Activated CD8-positive, alpha-beta T cell treated with anti-CD3 and anti-CD28 coated beads, Interleukin-2, amount 10 ng/mL, durations not matched to agents 7 days and 5 days (primary cell): ENCODE measurements around the gene LCE4A. TPM values are rescaled to one million over a fixed set of nuclear protein-coding genes. Genes with fewer than 3 reads are reported as not detected.
"Not testable (repeated sequence)": the region's sequence is repeated elsewhere in the genome, so short reads cannot be mapped to it uniquely, and the experiment has no call there.

ENCODE experiments used
- ATAC-seq: fragments of 150-1000 bp; cut with Tn5 transposase; one replicate; pipeline ENCODE4 v1.10.0; 2021; ENCODE audit warnings: moderate library complexity
- CTCF ChIA-PET: fragments of 350-600 bp; sonication (Branson Sonifier 250); formaldehyde crosslinking; loops from one replicate; lab custom pipeline; 2021; ENCODE audit warnings: antibody characterized with exemption; lab: Charles Lee
- POLR2A ChIA-PET: fragments of 350-600 bp; sonication (Branson Sonifier 250); formaldehyde crosslinking; loops from one replicate; lab custom pipeline; 2021; ENCODE audit warnings: antibody characterized with exemption; lab: Charles Lee
- DNase-seq: peaks from one replicate; pipeline ENCODE4 v3.0.0-alpha.2; 2020
- H3K27ac Mint-ChIP-seq: one replicate; pipeline ENCODE4 v1.8.0; 2021; ENCODE audit warnings: mild to moderate bottlenecking, mixed read lengths
- H3K27me3 Mint-ChIP-seq: one replicate; pipeline ENCODE4 v1.8.0; 2021; ENCODE audit warnings: low read depth, mixed read lengths
- H3K36me3 Mint-ChIP-seq: one replicate; pipeline ENCODE4 v1.8.0; 2021; ENCODE audit warnings: low read depth, mixed read lengths
- H3K4me1 Mint-ChIP-seq: one replicate; pipeline ENCODE4 v1.8.0; 2021; ENCODE audit warnings: low read depth, mixed read lengths
- H3K4me3 Mint-ChIP-seq: one replicate; pipeline ENCODE4 v1.8.0; 2021; ENCODE audit warnings: mild to moderate bottlenecking, mixed read lengths
- H3K9me3 Mint-ChIP-seq: one replicate; pipeline ENCODE4 v1.8.0; 2022; ENCODE audit warnings: mixed read lengths; ENCODE audit not compliant: insufficient read depth
- total RNA-seq, 2 experiments: library from RNA; stranded (reverse); gene quantifications; one replicate each; pipeline ENCODE4 v1.2.3, GENCODE V29; 2021

Gene LCE4A, protein sequence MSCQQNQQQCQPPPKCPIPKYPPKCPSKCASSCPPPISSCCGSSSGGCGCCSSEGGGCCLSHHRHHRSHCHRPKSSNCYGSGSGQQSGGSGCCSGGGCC
- not detected for total RNA-seq

DNA sequence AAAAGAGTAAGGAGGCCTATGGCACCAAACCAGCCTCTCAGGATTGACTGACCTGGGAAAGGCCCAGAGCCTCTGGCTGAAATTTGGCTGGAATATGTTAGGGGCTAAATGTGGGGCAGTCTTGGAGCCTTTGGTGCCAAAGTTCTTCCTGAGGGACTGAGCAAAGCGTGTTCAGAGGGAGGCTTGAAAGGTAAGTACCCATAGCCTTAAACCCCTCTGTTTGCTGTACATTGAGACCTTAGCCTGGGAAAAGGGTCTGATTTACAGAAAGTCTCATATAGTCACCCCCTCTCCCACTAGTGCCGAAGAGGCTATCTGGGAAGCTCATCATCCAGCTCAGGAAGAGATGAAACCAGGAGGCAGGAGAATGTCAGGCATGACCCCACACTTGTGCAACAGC is at the start of gene LCE4A:
LCE4A (plus strand) TSS at position 301 of the 400 bp plus-strand sequence. CDS start 916 bp downstream, outside the sequence.
- Mint-ChIP-seq H3K27ac (no peak within 1 kb of the TSS), H3K4me3 (no peak within 1 kb of the TSS), H3K4me1 (no peaks in the 10 kb centered on the region), H3K9me3 (peaks cover 4% of the 10 kb centered on the region), H3K36me3 (no peaks in the 10 kb centered on the region), H3K27me3 (peaks cover 13% of the 10 kb centered on the region)
- DNase-seq, result no peak
- ChIA-PET POLR2A (no interaction called here), CTCF (no interaction called here)
- no peak for ATAC-seq

DNA sequence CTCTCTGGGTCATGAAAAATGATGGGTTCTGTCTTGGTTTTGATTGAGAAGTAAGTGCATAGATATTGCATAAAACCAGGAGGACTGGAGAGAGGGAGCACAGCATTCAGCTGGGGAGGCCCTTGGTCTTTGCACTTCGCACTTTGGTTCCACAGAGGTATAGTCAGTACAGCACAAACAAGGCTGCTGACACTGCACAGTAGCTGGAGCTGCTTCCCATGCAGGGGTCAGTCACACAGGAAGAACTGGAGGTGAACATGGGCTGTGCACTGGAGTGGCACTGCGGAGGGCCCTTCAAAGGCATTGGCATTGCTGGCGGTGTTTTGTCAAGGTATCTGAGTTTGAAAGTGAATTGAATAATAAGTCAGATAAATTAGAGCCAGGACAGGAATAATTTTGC is 49.3 kb upstream of the LCE4A start:
- CTCF ChIA-PET, result no interaction called here
- no peak overlapping the region for H3K27ac Mint-ChIP-seq
- no peak for ATAC-seq

DNA sequence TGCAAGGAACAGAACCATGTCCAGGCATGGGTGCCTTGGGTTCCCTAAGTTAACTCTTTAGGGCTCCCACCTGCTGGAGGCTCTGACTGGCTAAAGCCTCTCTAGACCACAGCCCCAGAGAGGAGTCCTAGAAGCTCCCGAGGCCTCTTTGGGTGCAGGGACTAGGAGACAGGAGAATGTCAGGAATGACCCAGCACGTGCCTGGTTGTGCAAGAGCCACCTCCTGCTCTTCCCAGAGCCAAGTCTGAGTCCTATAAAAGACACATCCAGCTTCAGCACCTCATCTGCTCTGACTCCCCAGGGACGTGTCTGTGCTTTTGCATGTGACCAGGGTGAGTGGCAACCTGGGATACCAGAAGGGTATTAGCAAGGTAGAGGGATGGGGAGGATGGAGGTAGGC is 44.9 kb upstream of the LCE4A start, which contains the start of gene LCE2D:
LCE2D (plus strand) TSS at position 283 of the 400 bp plus-strand sequence. CDS start 726 bp downstream, outside the sequence.
- no peak within 1 kb of the TSS for H3K4me3 Mint-ChIP-seq
- peaks cover 10% of the 10 kb centered on the region for H3K27me3 Mint-ChIP-seq
- ATAC-seq (no peak), DNase-seq (no peak)
- no peaks in the 10 kb centered on the region for H3K4me1 Mint-ChIP-seq
- ChIA-PET CTCF (interaction anchor here (3.8 kb wide), 1 partner anchor 9 kb away, joined by 16 read pairs; no protein-coding TSS in a partner anchor), POLR2A (no interaction called here)
- H3K27ac Mint-ChIP-seq, result no peak within 1 kb of the TSS
- H3K36me3 Mint-ChIP-seq, result no peaks in the 10 kb centered on the region
- H3K9me3 Mint-ChIP-seq, result no peaks in the 10 kb centered on the region

More for the DNA sequence above, 49.3 kb upstream of the LCE4A start:
- Mint-ChIP-seq H3K4me3 (no peak overlapping the region), H3K36me3 (no peaks in the 10 kb centered on the region), H3K27me3 (peaks cover 14% of the 10 kb centered on the region), H3K4me1 (peaks cover 3% of the 10 kb centered on the region), H3K9me3 (no peaks in the 10 kb centered on the region)
- POLR2A ChIA-PET, result no interaction called here
- DNase-seq, result no peak

DNA sequence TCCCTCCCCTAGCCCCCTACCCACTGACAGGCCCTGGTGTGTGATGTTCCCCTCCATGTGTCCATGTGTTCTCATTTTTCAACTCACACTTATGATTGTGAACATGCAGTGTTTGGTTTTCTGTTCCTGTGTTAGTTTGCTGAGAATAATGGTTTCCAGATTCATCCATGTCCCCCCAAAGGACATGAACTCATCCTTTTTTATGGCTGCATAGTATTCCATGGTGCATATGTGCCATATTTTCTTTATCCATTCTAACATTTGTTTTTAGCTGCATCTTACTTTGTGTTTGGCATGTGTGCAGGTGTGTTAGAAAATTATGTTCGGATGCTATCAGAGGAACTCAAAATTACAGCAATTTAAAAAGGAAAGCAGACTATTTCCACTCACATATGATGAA is 41.8 kb upstream of the LCE4A start:
- DNase-seq, H3K9me3 Mint-ChIP-seq, H3K4me1 Mint-ChIP-seq, POLR2A ChIA-PET, H3K4me3 Mint-ChIP-seq, ATAC-seq, H3K36me3 Mint-ChIP-seq, H3K27ac Mint-ChIP-seq, CTCF ChIA-PET, H3K27me3 Mint-ChIP-seq: not testable (repeated sequence)

DNA sequence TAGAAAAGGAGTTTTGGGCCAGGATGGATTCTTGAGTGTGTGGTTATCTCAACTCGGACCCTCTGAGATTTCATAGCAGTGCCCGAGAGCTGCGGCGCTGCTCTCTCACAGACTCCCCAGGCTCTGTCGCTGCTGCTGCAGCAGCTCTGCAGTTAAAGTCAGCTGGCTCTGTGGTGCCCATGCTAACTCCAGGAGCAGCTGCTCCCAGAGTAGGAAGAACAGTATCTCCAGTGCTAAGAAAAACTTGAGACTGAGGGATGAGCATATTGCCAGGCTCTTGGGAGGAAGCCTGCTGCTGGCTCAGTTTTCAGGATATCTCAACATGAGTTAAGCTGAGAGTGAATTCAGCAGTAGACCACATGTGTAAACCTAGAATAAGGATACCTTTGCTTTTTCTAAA is 40.3 kb upstream of the LCE4A start:
- Mint-ChIP-seq H3K36me3 (no peaks in the 10 kb centered on the region), H3K27ac (no peak overlapping the region), H3K9me3 (no peaks in the 10 kb centered on the region), H3K4me3 (no peak overlapping the region), H3K4me1 (no peaks in the 10 kb centered on the region), H3K27me3 (peaks cover 7% of the 10 kb centered on the region)
- POLR2A ChIA-PET, result no interaction called here
- CTCF ChIA-PET, result no interaction called here
- ATAC-seq, result no peak
- DNase-seq, result no peak

DNA sequence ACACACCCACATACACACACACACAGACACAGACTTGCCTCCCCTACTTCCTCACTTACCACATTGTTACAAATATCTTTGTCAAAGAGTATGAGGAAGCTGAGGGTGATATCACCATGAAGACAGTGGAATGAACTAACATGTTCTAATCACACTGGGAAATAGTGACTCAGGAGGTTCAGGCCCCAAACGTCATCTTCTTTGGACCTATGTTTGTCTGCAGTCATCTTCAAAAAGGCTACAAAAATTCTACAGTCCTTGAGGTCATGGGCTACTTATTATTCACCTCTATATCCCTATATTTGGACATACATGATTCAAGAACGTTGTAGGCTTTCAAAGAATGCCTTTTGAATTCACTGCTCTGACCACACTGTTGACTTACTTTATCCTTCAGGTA is 34.9 kb upstream of the LCE4A start:
- ChIA-PET POLR2A (no interaction called here), CTCF (no interaction called here)
- Mint-ChIP-seq H3K27ac (no peak overlapping the region), H3K27me3 (peaks cover 5% of the 10 kb centered on the region), H3K36me3 (no peaks in the 10 kb centered on the region), H3K4me3 (no peak overlapping the region), H3K4me1 (no peaks in the 10 kb centered on the region), H3K9me3 (no peaks in the 10 kb centered on the region)
- DNase-seq (no peak), ATAC-seq (no peak)

DNA sequence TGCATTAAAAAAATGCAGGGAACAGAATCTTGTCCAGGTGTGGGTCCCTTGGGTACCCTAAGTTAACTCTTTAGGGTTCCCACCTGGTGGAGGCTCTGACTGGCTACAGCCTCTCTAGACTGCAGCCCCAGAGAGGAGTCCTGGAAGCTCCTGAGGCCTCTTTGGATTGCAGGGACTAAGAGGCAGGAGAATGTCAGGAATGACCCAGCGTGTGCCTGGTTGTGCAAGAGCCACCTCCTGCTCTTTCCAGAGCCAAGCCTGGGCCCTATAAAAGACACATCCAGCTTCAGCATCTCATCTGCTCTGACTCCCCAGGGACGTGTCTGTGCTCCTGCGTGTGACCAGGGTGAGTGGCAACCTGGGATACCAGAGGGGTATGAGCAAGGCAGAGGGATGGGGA is 33.0 kb upstream of the LCE4A start, which contains the start of gene LCE2C:
LCE2C (plus strand) TSS at position 297 of the 400 bp plus-strand sequence. CDS start 737 bp downstream, outside the sequence.
- H3K9me3 Mint-ChIP-seq, CTCF ChIA-PET, H3K4me1 Mint-ChIP-seq, H3K4me3 Mint-ChIP-seq, DNase-seq, H3K27ac Mint-ChIP-seq, POLR2A ChIA-PET, H3K36me3 Mint-ChIP-seq, ATAC-seq, H3K27me3 Mint-ChIP-seq: not testable (repeated sequence)

DNA sequence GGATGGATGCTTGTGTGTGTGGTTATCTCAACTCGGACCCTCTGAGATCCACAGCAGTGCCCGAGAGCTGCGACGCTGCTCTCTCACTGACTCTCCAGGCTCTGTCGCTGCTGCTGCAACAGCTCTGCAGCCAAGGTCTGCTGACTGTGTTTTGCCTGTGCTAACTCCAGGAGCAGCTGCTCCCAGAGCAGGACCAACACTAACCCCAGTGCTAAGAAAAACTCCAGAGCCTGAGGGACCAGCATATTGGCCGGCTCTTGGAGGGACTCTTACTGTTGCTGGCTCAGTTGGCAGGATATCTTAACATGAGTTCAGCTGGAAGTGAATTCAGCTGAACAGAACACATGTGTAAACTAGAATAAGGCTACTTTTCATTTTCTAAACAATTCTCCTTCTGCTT is 28.5 kb upstream of the LCE4A start:
- no peaks in the 10 kb centered on the region for H3K4me1 Mint-ChIP-seq
- ChIA-PET POLR2A (no interaction called here), CTCF (no interaction called here)
- ATAC-seq (no peak), DNase-seq (no peak)
- no peak overlapping the region for H3K27ac Mint-ChIP-seq
- peaks cover 10% of the 10 kb centered on the region for H3K27me3 Mint-ChIP-seq
- no peaks in the 10 kb centered on the region for H3K9me3 Mint-ChIP-seq
- H3K36me3 Mint-ChIP-seq, result no peaks in the 10 kb centered on the region
- H3K4me3 Mint-ChIP-seq, result no peak overlapping the region

DNA sequence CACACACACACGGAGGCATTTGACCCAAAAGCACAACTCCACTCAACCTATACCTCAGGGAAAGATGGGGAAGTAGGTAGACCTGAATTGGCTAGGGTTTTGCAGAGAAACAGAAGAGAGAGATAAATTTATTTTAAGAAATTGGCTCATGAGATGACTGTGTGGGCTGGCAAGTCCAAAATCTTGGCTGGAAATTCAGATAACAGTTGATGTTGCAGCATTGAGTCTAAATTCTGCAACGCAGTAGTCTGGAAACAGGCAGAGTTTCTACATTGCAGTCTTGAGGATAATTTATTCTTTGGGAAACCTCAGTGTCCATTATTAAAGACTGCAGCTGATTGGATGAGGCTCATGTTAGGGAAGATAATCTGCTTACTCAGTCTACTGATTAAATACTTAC is 26.3 kb upstream of the LCE4A start:
- Mint-ChIP-seq H3K36me3 (no peaks in the 10 kb centered on the region), H3K4me1 (no peaks in the 10 kb centered on the region), H3K9me3 (no peaks in the 10 kb centered on the region), H3K27ac (no peak overlapping the region), H3K4me3 (no peak overlapping the region), H3K27me3 (peaks cover 12% of the 10 kb centered on the region)
- CTCF ChIA-PET, result no interaction called here
- POLR2A ChIA-PET, result no interaction called here
- no peak for DNase-seq
- ATAC-seq, result no peak

DNA sequence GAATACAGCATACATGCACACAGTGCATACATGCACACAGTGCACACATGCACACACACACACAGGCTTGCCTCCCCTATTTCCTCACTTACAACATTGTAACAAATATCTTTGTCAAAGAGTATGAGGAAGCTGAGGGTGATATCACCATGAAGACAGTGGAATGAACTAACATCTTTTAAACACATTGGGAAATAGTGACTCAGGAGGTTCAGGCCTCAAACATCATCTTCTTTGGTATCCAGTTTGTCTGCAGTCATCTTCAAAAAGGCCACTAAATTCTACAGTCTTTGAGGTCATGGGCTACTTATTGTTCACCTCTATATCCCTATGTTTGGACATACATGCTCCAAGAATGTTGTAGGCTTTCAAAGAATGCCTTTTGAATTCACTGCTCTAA is 24.1 kb upstream of the LCE4A start:
- no peaks in the 10 kb centered on the region for H3K9me3 Mint-ChIP-seq
- CTCF ChIA-PET, result no interaction called here
- H3K4me1 Mint-ChIP-seq, result no peaks in the 10 kb centered on the region
- H3K36me3 Mint-ChIP-seq, result no peaks in the 10 kb centered on the region
- H3K27ac Mint-ChIP-seq, result no peak overlapping the region
- peaks cover 12% of the 10 kb centered on the region for H3K27me3 Mint-ChIP-seq
- DNase-seq, result no peak
- no peak for ATAC-seq
- no peak overlapping the region for H3K4me3 Mint-ChIP-seq
- POLR2A ChIA-PET, result no interaction called here

DNA sequence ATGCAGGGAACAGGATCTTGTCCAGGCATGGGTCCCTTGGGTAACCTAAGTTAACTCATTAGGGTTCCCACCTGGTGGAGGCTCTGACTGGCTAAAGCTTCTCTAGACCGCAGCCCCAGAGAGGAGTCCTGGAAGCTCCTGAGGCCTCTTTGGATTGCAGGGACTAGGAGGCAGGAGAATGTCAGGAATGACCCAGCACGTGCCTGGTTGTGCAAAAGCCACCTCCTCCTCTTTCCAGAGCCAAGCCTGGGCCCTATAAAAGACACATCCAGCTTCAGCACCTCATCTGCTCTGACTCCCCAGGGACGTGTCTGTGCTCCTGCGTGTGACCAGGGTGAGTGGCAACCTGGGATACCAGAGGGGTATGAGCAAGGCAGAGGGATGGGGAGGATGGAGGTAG is 22.1 kb upstream of the LCE4A start, which contains the start of gene LCE2B:
LCE2B (plus strand) TSS at position 301 of the 400 bp plus-strand sequence. CDS start 721 bp downstream, outside the sequence.
- H3K27ac Mint-ChIP-seq, DNase-seq, H3K36me3 Mint-ChIP-seq, ATAC-seq, H3K4me3 Mint-ChIP-seq, H3K27me3 Mint-ChIP-seq, H3K4me1 Mint-ChIP-seq, H3K9me3 Mint-ChIP-seq, POLR2A ChIA-PET, CTCF ChIA-PET: not testable (repeated sequence)

DNA sequence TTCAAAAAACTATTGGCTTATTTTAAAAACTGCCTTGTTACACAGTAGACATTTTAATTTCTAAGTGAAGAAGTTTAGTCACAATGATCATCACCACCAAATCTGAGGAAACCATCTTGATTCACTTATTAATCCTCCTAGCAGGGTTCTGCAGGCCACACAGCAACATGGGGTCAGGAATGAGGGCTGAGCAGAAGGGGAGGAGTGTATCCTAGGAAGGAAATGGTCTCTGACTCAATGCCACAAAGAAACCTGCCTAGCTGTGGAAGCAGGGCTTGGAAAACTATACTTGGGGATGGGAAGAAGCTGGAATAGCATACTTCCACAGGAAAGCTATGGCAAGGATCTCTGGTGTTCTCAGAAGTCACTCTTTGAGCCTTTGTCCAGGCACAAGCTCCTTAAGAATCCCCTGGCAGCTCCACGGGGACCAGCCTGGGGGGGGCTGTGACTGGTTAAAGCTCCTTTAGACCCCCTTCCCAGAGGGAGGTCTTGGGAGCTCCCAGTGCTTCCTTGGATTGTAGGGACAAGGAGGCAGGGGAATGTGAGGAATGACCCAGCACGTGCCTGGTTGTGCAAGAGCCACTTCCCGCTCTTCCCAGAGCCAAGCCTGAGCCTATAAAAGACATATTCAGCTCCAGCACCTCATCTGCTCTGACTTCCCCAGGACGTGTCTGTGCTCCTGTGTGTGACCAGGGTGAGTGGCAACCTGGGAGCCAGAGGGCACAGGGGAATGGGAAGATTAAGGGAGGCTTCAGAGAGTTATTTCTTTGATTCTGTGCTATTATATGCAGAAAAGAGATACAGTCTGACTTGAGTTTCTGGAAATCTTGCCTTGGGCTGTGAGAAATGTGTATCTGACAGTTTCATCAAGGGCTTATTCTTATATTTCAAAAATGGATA is 10.0 kb upstream of the LCE4A start, which contains the start of gene LCE2A:
LCE2A (plus strand) TSS at position 645 of the 900 bp plus-strand sequence. CDS start 557 bp downstream, outside the sequence.
- no peak for ATAC-seq
- no peak for DNase-seq
- POLR2A ChIA-PET, result no interaction called here
- H3K4me1 Mint-ChIP-seq, result no peaks in the 10 kb centered on the region
- H3K27me3 Mint-ChIP-seq, result peaks cover 6% of the 10 kb centered on the region
- H3K4me3 Mint-ChIP-seq, result no peak within 1 kb of the TSS
- no peaks in the 10 kb centered on the region for H3K36me3 Mint-ChIP-seq
- H3K9me3 Mint-ChIP-seq, result no peaks in the 10 kb centered on the region
- CTCF ChIA-PET, result no interaction called here
- H3K27ac Mint-ChIP-seq, result no peak within 1 kb of the TSS
